ENCODE data around the gene CAMTA1. TPM values are rescaled to one million over a fixed set of nuclear protein-coding genes. Genes with fewer than 3 reads are reported as not detected.

CAMTA1 gene
- total RNA-seq, 2 donors from 2014 or later = 105 to 113 TPM

DNA sequence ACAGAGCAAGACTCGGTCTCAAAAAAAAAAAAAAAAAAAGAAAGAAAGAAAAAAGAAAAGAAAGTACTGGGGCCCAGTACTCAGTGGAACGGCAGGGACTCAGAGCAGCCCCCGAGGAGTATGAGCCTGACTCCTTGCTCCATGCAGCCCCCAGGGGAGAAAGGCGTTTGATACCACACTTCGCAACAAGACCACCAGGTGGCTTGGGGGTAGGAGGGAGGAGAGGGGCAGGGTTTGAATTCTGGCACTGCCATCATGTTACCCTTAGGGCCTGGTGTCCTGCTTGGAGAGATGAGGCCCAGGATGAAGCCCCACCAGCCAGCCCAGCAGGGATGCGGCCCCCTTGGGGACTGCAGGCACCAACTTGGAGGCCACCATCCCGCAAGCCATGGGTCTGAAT, 664.5 kb downstream of the CAMTA1 start:
- H3K4me3 ChIP-seq = no peak overlapping the region
- no peak for DNase-seq (ENCODE audit: low spot score)
- TF ChIP-seq, protein P1, sequence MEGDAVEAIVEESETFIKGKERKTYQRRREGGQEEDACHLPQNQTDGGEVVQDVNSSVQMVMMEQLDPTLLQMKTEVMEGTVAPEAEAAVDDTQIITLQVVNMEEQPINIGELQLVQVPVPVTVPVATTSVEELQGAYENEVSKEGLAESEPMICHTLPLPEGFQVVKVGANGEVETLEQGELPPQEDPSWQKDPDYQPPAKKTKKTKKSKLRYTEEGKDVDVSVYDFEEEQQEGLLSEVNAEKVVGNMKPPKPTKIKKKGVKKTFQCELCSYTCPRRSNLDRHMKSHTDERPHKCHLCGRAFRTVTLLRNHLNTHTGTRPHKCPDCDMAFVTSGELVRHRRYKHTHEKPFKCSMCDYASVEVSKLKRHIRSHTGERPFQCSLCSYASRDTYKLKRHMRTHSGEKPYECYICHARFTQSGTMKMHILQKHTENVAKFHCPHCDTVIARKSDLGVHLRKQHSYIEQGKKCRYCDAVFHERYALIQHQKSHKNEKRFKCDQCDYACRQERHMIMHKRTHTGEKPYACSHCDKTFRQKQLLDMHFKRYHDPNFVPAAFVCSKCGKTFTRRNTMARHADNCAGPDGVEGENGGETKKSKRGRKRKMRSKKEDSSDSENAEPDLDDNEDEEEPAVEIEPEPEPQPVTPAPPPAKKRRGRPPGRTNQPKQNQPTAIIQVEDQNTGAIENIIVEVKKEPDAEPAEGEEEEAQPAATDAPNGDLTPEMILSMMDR (IDR thresholded peaks at IDR 0.05) = no peak
- H3K36me3 ChIP-seq = no peaks in the 10 kb centered on the region
- no peak overlapping the region for H3K27ac ChIP-seq
- H3K9me3 ChIP-seq = no peaks in the 10 kb centered on the region
- no peak for ATAC-seq (ENCODE audit: insufficient number of reproducible peaks, low FRiP score, low read depth)
- H3K4me1 ChIP-seq (ENCODE audit: control insufficient read depth in 1 of 2, low read depth in 2 of 2) = no peaks in the 10 kb centered on the region
- H3K27me3 ChIP-seq (replicated peaks; ENCODE audit: insufficient read depth) = no peaks in the 10 kb centered on the region

- TF ChIP-seq, protein P1 (IDR thresholded peaks at IDR 0.05) = no peak
- Histone ChIP-seq H3K4me1 (ENCODE audit: control insufficient read depth in 1 of 2, low read depth in 2 of 2) (peaks cover 0 to 11% of the 10 kb centered on the region in 2 donors), H3K9me3 (no peaks in the 10 kb centered on the region), H3K4me3 (no peak overlapping the region), H3K27ac (no peak overlapping the region), H3K27me3 (replicated peaks; ENCODE audit: insufficient read depth) (no peaks in the 10 kb centered on the region), H3K36me3 (no peaks in the 10 kb centered on the region)
- ATAC-seq (ENCODE audit: insufficient number of reproducible peaks, low FRiP score, low read depth) (no peak), DNase-seq (ENCODE audit: low spot score) (no peak)
Observed at GRCh38 chr1:7450838-7451237, 665.6 kb downstream of the CAMTA1 start.

DNA sequence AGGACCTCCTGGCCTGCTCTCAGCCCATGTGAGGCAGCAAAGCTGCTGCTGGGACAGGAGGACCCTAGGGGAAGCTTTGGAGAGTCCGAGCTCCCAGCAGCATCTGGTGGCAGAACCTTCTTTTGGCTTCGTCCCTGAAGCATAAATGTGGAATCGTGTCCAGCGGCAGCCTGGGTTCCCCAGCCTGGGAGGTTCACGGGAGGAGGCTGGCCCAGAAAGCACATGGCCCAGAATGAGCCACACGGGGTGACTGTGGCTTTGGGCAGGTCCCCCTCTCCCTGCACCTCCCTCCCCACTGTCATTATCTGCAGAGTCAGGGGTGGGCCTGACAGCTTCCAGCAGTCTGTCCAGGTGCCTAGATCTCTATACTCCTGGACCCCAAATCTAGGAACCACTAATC, 667.8 kb downstream of the CAMTA1 start:
- DNase-seq (ENCODE audit: low spot score) (no peak), ATAC-seq (ENCODE audit: insufficient number of reproducible peaks, low FRiP score, low read depth) (no peak)
- Histone ChIP-seq H3K27me3 (replicated peaks; ENCODE audit: insufficient read depth) (no peaks in the 10 kb centered on the region), H3K9me3 (no peaks in the 10 kb centered on the region), H3K36me3 (no peaks in the 10 kb centered on the region), H3K4me3 (no peak overlapping the region), H3K27ac (no peak overlapping the region), H3K4me1 (ENCODE audit: control insufficient read depth in 1 of 2, low read depth in 2 of 2) (peaks cover 0 to 12% of the 10 kb centered on the region in 2 donors)
- TF ChIP-seq, protein P1 (IDR thresholded peaks at IDR 0.05) = no peak

DNA sequence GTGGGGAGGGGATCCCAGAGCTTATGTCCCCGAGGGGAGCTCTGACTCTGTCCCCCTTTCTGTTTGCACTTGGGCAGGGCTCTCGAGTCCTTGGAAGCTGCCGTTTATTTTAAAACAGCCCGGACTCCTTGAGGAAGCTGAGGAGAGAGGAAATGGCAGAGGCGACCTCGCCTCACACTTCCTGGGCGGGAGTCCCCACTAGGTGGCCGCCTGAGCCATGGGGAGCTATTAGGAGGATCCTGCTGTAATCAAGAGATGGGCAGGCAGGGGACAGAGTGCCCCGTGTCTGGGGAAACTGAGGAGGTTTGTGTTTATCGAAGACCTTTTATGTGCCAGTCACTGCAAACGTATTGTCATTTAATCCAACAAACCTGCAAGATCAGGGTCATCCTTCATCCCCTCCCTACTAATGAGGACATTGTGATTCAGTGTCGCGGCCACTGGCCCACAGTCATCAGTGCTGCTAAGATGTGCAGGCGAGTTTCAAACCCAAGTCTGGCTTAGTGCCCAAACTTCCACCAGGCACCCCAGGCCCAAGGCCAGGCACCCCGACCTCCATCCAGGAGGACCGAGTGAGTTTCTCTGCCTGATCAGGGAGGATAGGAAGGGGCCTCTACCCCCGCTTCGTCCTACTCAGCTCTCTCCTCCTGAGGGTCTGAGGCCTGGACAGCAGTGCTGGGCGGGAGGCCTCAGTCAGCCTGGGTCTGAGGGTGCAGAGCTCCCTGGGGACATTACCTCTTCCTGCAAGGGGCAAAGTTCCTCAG, 669.0 kb downstream of the CAMTA1 start:
- ATAC-seq (ENCODE audit: insufficient number of reproducible peaks, low FRiP score, low read depth) (no peak), DNase-seq (ENCODE audit: low spot score) (no peak)
- Histone ChIP-seq H3K9me3 (no peaks in the 10 kb centered on the region), H3K4me1 (ENCODE audit: control insufficient read depth in 1 of 2, low read depth in 2 of 2) (peaks cover 0 to 12% of the 10 kb centered on the region in 2 donors), H3K4me3 (no peak overlapping the region), H3K27ac (no peak overlapping the region), H3K27me3 (replicated peaks; ENCODE audit: insufficient read depth) (no peaks in the 10 kb centered on the region), H3K36me3 (no peaks in the 10 kb centered on the region)
- TF ChIP-seq, protein P1 (IDR thresholded peaks at IDR 0.05) = peak; percentile 9

DNA sequence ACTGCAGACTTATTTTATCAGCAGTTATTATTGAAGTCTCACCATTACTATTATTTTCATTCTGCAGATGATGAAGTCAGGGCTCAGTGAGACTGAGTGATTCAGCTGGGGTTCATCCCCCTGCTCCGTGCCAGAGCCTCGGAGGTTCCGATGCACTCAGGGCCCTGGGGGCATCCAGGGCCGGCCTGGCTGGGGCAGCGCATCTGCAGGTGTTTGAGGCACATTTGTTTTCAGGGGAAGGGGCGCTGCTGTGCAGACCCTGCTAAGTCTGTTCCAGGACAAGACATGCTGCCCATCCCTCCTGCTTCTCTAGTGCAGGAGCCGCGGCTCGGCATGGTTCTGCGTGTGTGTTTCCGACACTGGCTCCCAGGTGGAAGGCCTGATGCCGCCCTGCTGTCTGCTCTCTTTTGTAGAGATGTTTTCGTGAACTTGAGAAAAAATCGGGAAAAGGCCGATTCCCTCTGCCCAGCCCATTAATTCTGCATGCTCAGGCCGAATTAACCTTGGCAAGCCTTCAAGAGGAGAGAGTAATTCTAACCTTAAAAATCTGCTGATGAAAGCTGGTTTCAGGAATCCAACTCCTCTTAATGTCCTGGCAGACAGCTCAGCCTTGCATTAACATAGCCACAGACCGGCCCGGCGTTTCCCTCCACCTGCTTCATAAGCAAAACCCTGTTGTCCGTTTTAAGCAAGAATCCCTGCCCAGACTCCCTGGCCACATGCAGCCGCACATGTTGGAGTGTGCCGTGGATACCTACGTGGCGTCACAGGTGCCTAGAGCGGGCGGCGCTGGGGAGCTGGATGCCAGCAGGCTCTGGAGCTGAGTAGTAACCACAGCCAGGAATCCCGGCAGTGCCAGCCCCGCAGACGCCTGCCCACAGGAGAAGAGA, 669.9 kb downstream of the CAMTA1 start:
- peak; percentile 36 for ATAC-seq (ENCODE audit: insufficient number of reproducible peaks, low FRiP score, low read depth)
- H3K4me1 ChIP-seq (ENCODE audit: control insufficient read depth in 1 of 2, low read depth in 2 of 2) = peaks cover 0 to 12% of the 10 kb centered on the region in 2 donors
- H3K9me3 ChIP-seq = no peaks in the 10 kb centered on the region
- TF ChIP-seq, protein P1 (IDR thresholded peaks at IDR 0.05) = no peak
- DNase-seq (ENCODE audit: low spot score) = no peak
- no peaks in the 10 kb centered on the region for H3K27me3 ChIP-seq (replicated peaks; ENCODE audit: insufficient read depth)
- H3K4me3 ChIP-seq = no peak overlapping the region
- H3K27ac ChIP-seq = no peak overlapping the region
- no peaks in the 10 kb centered on the region for H3K36me3 ChIP-seq
